Measurements from ENCODE around the gene HCN1.

DNA sequence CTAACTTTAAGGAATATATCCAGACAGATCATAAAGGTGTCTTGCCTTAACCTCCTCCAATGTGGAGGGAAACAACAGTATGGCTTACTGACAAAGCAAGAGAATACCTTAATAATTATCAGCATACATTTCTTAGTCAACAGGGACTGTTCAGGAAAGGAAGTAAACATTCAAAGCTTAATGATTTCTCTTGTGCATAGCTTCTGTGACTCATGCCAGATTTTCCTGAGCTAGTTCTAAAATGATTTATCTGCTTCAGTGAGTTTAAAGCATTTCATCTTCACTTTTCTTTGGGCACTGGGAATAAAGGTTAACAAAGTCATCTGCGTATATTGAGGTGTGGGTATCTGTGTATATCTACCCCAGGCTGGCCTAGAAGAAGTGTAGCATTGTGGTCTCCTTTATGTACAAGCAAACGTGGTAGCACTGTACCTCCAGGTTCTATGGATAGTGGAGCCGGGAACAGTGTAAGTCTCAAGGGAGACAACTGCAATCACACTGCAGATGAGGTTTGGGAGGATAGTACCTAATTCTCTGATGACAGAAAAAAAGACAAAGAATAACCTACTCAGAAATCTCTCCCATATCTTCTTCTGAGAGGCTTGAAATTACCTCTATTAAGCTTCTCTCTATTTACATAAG, 284.1 kb downstream of the HCN1 start:
- TF ChIP-seq, protein P1, sequence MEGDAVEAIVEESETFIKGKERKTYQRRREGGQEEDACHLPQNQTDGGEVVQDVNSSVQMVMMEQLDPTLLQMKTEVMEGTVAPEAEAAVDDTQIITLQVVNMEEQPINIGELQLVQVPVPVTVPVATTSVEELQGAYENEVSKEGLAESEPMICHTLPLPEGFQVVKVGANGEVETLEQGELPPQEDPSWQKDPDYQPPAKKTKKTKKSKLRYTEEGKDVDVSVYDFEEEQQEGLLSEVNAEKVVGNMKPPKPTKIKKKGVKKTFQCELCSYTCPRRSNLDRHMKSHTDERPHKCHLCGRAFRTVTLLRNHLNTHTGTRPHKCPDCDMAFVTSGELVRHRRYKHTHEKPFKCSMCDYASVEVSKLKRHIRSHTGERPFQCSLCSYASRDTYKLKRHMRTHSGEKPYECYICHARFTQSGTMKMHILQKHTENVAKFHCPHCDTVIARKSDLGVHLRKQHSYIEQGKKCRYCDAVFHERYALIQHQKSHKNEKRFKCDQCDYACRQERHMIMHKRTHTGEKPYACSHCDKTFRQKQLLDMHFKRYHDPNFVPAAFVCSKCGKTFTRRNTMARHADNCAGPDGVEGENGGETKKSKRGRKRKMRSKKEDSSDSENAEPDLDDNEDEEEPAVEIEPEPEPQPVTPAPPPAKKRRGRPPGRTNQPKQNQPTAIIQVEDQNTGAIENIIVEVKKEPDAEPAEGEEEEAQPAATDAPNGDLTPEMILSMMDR (IDR thresholded peaks at IDR 0.05): no peak
- no peak for TF ChIP-seq EP300 (IDR thresholded peaks at IDR 0.05)
- no peak for TF ChIP-seq CBX2 (IDR thresholded peaks at IDR 0.05; ENCODE audit: borderline replicate concordance, low read depth)
- TF ChIP-seq RFX5 (IDR thresholded peaks at IDR 0.05): no peak
- no peak for TF ChIP-seq KDM1A (IDR thresholded peaks at IDR 0.05; ENCODE audit: low read depth)
- TF ChIP-seq CEBPB (IDR thresholded peaks at IDR 0.05): no peak
- TF ChIP-seq POLR2A (IDR thresholded peaks at IDR 0.05; ENCODE audit: low read length): no peak
- TF ChIP-seq SMC3 (IDR thresholded peaks at IDR 0.05): no peak

All from A549 (cell line).